Measurements from ENCODE around the gene SLK.

The SLK gene

DNA sequence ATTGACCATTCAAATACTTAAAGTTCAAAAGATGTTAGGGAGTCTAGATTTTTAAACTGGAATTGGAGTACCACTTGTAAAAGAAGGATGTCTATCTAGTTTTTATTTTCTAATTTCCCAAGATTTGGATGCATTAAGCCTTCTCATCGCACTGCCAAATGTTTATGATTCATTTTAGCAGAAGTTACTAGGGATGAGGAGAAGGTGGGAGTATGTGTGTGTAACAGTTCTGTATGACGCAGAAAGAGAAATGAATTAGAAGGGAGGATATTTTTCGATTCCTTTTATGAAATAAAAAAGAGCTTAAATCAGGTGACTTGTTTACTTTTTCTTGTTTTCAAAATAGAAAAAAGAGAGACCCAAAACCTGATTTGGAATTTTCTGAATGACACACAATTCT, 6.8 kb upstream of the SLK start:
- H3K4me1 ChIP-seq (ENCODE audit: low read length): no peaks in the 10 kb centered on the region
- no peaks in the 10 kb centered on the region for H4K20me1 ChIP-seq (ENCODE audit: insufficient read depth, low read length)
- no peak overlapping the region for H2AFZ ChIP-seq (ENCODE audit: low read length)
- no peaks in the 10 kb centered on the region for H3K36me3 ChIP-seq (replicated peaks; ENCODE audit: insufficient read depth, low read length)
- H3K9ac ChIP-seq (ENCODE audit: low read length): no peak overlapping the region
- H3F3A ChIP-seq (ENCODE audit: insufficient read depth, low read length): no peaks in the 10 kb centered on the region
- no peaks in the 10 kb centered on the region for H3K9me2 ChIP-seq (replicated peaks; ENCODE audit: insufficient read depth, low read length)
- no peaks in the 10 kb centered on the region for H3K9me3 ChIP-seq (replicated peaks; ENCODE audit: insufficient read depth, low read length)
- no peak overlapping the region for H3K4me2 ChIP-seq (ENCODE audit: low read depth, low read length)
- DNase-seq: no peak
- no peak overlapping the region for H3K4me3 ChIP-seq (ENCODE audit: low read length)
- no peak overlapping the region for H3K27ac ChIP-seq (ENCODE audit: low read length)
- no peak for TF ChIP-seq EZH2 (optimal IDR thresholded peaks at IDR 0.05; ENCODE audit: low read depth, low read length)
- TF ChIP-seq EZH2phosphoT487 (IDR thresholded peaks at IDR 0.05; ENCODE audit: low read length): no peak
- TF ChIP-seq, protein P1, sequence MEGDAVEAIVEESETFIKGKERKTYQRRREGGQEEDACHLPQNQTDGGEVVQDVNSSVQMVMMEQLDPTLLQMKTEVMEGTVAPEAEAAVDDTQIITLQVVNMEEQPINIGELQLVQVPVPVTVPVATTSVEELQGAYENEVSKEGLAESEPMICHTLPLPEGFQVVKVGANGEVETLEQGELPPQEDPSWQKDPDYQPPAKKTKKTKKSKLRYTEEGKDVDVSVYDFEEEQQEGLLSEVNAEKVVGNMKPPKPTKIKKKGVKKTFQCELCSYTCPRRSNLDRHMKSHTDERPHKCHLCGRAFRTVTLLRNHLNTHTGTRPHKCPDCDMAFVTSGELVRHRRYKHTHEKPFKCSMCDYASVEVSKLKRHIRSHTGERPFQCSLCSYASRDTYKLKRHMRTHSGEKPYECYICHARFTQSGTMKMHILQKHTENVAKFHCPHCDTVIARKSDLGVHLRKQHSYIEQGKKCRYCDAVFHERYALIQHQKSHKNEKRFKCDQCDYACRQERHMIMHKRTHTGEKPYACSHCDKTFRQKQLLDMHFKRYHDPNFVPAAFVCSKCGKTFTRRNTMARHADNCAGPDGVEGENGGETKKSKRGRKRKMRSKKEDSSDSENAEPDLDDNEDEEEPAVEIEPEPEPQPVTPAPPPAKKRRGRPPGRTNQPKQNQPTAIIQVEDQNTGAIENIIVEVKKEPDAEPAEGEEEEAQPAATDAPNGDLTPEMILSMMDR (IDR thresholded peaks at IDR 0.05; ENCODE audit: low read length): no peak
- no peaks in the 10 kb centered on the region for H3K27me3 ChIP-seq (replicated peaks; ENCODE audit: insufficient read depth, low read length)
- H3K79me2 ChIP-seq (ENCODE audit: low read length): no peaks in the 10 kb centered on the region

- H2AFZ ChIP-seq (ENCODE audit: low read length): peak overlapping the region; percentile 48
- H3K27ac ChIP-seq (ENCODE audit: low read length): peak overlapping the region; percentile 23; the same call in 1 of the 2 replicates
- DNase-seq: peak; percentile 28
Observed at GRCh38 chr10:103967448-103968071, 620 bp downstream of the SLK start.

DNA sequence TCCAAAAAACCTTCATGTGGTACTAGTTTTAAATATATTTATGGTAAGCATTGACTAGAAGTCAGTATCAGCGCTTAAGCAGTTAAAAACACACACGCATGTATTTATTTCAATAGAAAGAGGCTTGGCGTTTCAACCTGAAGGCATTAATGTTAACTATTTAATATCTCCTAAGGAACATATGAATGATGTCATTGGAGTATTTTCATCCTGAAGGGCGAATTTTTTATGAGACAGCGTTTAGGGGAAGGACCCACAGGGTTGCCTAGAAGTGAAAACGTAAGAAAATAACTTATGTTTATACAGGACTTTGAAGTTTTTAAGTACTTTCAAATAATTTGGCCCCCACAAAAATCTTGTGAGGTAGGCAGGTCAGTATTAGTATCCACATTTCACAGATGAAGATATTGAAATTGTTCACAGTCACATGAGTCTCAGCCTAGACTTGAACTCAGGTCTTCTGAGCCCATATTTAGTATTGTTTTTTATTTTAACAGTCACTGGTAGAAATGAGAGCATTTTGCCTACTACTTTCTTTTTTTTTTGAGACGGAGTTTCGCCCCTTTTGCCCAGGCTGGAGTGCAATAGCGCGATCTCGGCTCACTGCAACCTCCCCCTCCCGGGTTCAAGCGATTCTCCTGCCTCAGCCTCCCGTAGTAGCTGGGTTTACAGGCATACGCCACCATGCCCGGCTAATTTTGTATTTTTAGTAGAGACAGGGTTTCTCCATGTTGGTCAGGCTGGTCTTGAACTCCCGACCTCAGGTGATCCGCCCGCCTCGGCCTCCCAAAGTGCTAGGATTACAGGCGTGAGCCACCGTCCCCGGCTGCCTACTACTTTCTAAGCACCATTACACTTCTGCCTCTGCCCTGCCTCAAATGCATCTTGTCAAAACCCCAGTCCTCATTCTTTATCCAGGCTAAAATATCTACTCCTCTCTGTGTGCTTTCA, 1.8 kb downstream of the SLK start:
- no peaks in the 10 kb centered on the region for H3K9me3 ChIP-seq (replicated peaks; ENCODE audit: insufficient read depth, low read length)
- H3K36me3 ChIP-seq (replicated peaks; ENCODE audit: insufficient read depth, low read length): no peaks in the 10 kb centered on the region; the same call in 1 of the 2 replicates
- no peak overlapping the region for H3K27ac ChIP-seq (ENCODE audit: low read length)
- H2AFZ ChIP-seq (ENCODE audit: low read length): no peak overlapping the region
- peak overlapping the region; percentile 84 for H3K4me3 ChIP-seq (ENCODE audit: low read length)
- TF ChIP-seq EZH2phosphoT487 (IDR thresholded peaks at IDR 0.05; ENCODE audit: low read length): no peak
- TF ChIP-seq EZH2 (optimal IDR thresholded peaks at IDR 0.05; ENCODE audit: low read depth, low read length): no peak
- TF ChIP-seq, protein P1 (IDR thresholded peaks at IDR 0.05; ENCODE audit: low read length): no peak
- H3K79me2 ChIP-seq (ENCODE audit: low read length): peaks cover 61% of the 10 kb centered on the region
- H3K9ac ChIP-seq (ENCODE audit: low read length): peak overlapping the region; percentile 64; the same call in 1 of the 2 replicates
- H3K9me2 ChIP-seq (replicated peaks; ENCODE audit: insufficient read depth, low read length): no peaks in the 10 kb centered on the region
- DNase-seq: peak; percentile 12
- no peaks in the 10 kb centered on the region for H3K27me3 ChIP-seq (replicated peaks; ENCODE audit: insufficient read depth, low read length)
- H3K4me1 ChIP-seq (ENCODE audit: low read length): no peaks in the 10 kb centered on the region
- H4K20me1 ChIP-seq (ENCODE audit: insufficient read depth, low read length): no peaks in the 10 kb centered on the region
- H3F3A ChIP-seq (ENCODE audit: insufficient read depth, low read length): no peaks in the 10 kb centered on the region
- peak overlapping the region; percentile 81 for H3K4me2 ChIP-seq (ENCODE audit: low read depth, low read length)

More at GRCh38 chr10:103967448-103968071, 620 bp downstream of the SLK start:
- no peaks in the 10 kb centered on the region for H3F3A ChIP-seq (ENCODE audit: insufficient read depth, low read length)
- H3K27me3 ChIP-seq (replicated peaks; ENCODE audit: insufficient read depth, low read length): no peaks in the 10 kb centered on the region
- peak overlapping the region; percentile 81 for H3K4me2 ChIP-seq (ENCODE audit: low read depth, low read length)
- H3K36me3 ChIP-seq (replicated peaks; ENCODE audit: insufficient read depth, low read length): no peaks in the 10 kb centered on the region; the same call in 1 of the 2 replicates
- no peaks in the 10 kb centered on the region for H4K20me1 ChIP-seq (ENCODE audit: insufficient read depth, low read length)
- TF ChIP-seq, protein P1 (IDR thresholded peaks at IDR 0.05; ENCODE audit: low read length): no peak
- no peak for TF ChIP-seq EZH2phosphoT487 (IDR thresholded peaks at IDR 0.05; ENCODE audit: low read length)
- TF ChIP-seq EZH2 (optimal IDR thresholded peaks at IDR 0.05; ENCODE audit: low read depth, low read length): no peak
- H3K79me2 ChIP-seq (ENCODE audit: low read length): peaks cover 49% of the 10 kb centered on the region
- no peaks in the 10 kb centered on the region for H3K9me3 ChIP-seq (replicated peaks; ENCODE audit: insufficient read depth, low read length)
- peak overlapping the region; percentile 74 for H3K9ac ChIP-seq (ENCODE audit: low read length)
- no peaks in the 10 kb centered on the region for H3K4me1 ChIP-seq (ENCODE audit: low read length)
- H3K4me3 ChIP-seq (ENCODE audit: low read length): peak overlapping the region; percentile 84
- H3K9me2 ChIP-seq (replicated peaks; ENCODE audit: insufficient read depth, low read length): no peaks in the 10 kb centered on the region
